GM12891 (cell line): ENCODE data around the gene RAB11FIP3.

ENCODE experiments used
- POLR2A ChIP-seq: IDR thresholded peaks from 2 replicates; pipeline ENCODE4 v1.6.1; 2011; ENCODE audit warnings: low read depth, low read length, control low read depth
- POU2F2 ChIP-seq: IDR thresholded peaks from 2 replicates; pipeline ENCODE4 v1.6.1; 2011; ENCODE audit warnings: low read depth, mild to moderate bottlenecking, control low read depth, low read length, moderate library complexity
- SPI1 ChIP-seq: IDR thresholded peaks from 2 replicates; pipeline ENCODE4 v1.6.1; 2011; ENCODE audit warnings: low read depth, low read length, control low read depth
- TAF1 ChIP-seq: IDR thresholded peaks from 2 replicates; pipeline ENCODE4 v1.6.1; 2011; ENCODE audit warnings: low read depth, low read length, control low read depth

- TF ChIP-seq POU2F2, result no peak
- TF ChIP-seq POLR2A, result no peak
- TF ChIP-seq TAF1, result no peak
- no peak for TF ChIP-seq SPI1
These were observed 76.9 kb downstream of the RAB11FIP3 start for GRCh38 chr16:502179-502943.
